WI38 (cell line): ENCODE measurements around the gene MELK.
"Not testable (repeated sequence)": the region's sequence is repeated elsewhere in the genome, so short reads cannot be mapped to it uniquely, and the experiment has no call there.

Experiments
- H3K4me3 ChIP-seq: 2 replicates; pipeline ENCODE4 v1.5.1; 2011; ENCODE audit warnings: low read depth, mild to moderate bottlenecking, control low read depth, low read length
- TF ChIP-seq, protein P1 (sequence below): IDR thresholded peaks from 2 replicates; pipeline ENCODE4 v1.5.1; 2012; ENCODE audit warnings: low read depth, mild to moderate bottlenecking, control low read depth, low read length

Gene MELK

DNA sequence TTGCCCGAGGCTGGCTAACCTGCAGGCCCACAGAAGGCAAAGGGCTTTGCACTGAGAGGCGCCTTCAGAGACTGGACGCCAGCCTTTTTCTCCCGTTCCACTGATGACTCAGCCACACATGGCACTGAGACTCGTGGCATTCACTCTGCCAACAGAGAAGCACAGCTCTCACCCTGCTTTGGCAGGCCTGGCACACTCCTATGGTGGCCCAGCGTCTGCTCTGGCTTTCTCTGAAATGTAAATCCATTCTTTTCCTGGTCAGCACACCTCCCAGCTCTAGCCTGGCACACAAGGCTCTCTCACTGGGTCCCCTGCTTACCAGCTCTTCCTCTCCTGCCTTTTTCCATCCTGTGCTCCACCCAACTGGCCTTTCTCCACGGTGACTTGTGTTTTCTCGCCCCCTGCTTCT lies 5.9 kb upstream of the MELK start:
- H3K4me3 ChIP-seq = no peak overlapping the region
- TF ChIP-seq, protein P1, sequence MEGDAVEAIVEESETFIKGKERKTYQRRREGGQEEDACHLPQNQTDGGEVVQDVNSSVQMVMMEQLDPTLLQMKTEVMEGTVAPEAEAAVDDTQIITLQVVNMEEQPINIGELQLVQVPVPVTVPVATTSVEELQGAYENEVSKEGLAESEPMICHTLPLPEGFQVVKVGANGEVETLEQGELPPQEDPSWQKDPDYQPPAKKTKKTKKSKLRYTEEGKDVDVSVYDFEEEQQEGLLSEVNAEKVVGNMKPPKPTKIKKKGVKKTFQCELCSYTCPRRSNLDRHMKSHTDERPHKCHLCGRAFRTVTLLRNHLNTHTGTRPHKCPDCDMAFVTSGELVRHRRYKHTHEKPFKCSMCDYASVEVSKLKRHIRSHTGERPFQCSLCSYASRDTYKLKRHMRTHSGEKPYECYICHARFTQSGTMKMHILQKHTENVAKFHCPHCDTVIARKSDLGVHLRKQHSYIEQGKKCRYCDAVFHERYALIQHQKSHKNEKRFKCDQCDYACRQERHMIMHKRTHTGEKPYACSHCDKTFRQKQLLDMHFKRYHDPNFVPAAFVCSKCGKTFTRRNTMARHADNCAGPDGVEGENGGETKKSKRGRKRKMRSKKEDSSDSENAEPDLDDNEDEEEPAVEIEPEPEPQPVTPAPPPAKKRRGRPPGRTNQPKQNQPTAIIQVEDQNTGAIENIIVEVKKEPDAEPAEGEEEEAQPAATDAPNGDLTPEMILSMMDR = no peak

- H3K4me3 ChIP-seq = not testable (repeated sequence)
These were observed 4.0 kb upstream of the MELK start for GRCh38 chr9:36568681-36569080.

GRCh38 chr9:36571333-36571732 lies 1.4 kb upstream of the MELK start:
- TF ChIP-seq, protein P1 = no peak
- H3K4me3 ChIP-seq = no peak overlapping the region

DNA sequence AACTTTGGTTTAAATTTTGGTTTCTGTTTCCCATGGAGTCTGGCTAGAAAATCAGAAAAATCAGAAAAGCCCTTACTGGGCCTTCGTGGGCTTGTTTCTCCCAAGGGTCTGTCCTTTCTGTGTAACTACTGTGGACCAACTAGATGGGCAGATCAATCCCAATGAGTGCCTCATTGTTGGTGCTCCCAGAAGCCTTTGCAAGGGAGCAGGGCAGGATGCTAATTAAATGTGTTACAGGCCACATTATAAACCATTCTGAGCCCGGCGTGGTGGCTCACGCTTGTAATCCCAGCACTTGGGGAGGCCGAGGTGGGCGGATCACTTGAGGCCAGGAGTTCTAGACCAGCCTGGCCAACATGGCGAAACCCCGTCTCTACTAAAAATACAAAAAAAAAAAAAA lies 1.4 kb downstream of the MELK start:
- peak overlapping the region; percentile 88 for H3K4me3 ChIP-seq

DNA sequence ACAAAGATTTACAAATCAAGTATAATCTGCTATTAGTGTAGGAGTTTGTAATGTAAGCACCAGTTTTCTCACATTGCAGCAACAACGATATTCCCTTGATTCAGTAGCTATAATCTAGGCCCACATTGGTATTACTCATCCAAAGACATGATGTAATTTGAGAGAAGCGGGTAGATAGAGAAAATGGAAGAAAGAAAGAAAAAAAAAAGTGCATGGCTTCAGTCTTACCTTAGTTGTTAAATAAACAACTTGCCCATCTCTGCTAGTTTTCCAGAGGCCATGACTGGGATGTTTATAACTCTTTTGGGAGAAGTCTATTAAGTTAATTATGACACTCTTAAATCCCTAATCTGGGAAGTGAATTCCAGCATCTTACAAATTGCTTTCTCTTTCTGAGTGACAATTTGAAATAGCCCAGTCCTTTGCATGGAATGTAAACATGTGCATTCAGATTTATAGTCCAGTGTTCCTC lies 2.8 kb downstream of the MELK start:
- TF ChIP-seq, protein P1 = no peak
- H3K4me3 ChIP-seq = peak overlapping the region; percentile 42

DNA sequence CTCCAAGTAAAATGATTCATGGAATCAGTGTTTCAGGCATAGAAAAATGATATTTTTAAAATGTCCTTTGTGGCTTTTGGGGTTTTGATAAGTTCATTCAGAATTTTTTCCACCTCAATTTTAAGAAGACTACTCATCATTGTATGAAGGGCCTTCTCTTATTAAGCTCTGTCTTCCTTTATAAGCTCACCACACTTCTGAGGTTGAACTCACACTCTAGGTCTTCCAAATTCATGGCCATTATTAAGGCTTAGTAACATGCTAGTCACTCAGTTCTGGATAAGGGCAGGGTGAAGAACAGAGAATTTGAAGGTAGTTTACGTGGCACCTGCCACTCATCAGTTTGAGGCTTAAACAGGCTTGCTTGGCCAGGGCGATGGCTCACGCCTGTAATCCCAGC lies 4.2 kb downstream of the MELK start:
- H3K4me3 ChIP-seq = no peak overlapping the region
- TF ChIP-seq, protein P1 = no peak

DNA sequence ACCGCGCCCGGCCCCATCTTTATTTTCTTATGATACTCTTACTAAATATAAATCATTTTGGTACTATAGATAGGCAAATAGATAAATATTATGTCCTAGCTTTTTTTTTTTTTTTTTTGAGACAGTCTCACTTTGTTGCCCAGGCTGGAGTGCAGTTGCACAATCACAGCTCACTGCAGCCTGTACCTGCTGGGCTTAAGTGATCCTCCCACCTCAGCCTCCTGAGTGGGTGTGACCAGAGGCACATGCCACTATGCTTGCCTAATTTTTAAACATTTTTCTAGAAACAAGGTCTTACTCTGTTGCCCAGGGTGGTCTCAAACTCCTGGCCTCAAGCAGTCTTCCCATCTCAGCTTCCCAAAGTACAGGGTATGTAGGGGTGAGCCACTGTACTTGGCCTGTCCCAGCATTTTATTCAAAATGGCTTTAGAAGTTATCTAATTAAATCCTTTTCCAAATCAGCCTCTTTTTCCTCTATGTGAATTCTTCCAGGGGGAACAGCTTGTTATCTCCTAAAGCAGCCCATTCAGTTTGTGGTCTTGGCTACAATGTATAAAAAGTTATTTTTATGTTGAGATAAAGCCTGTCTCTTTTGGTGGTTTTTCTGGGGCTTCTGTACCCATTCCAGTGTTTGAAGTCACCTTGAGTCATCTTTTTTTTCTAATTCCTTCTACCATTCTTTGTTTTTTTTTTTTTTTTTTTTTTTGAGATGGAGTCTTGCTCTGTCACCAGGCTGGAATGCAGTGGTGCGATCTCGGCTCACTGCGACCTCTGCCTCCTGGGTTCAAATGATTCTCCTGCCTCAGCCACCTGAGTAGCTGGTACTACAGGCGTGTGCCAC lies 12.1 kb downstream of the MELK start:
- TF ChIP-seq, protein P1 = no peak
- H3K4me3 ChIP-seq = no peak overlapping the region

- TF ChIP-seq, protein P1 = no peak
- no peak overlapping the region for H3K4me3 ChIP-seq
These were observed 17.5 kb downstream of the MELK start for GRCh38 chr9:36590231-36590630.
